Right renal cortex interstitium (tissue), 3 donors: ENCODE measurements around the gene MTARC2. TPM values are rescaled to one million over a fixed set of nuclear protein-coding genes. Genes with fewer than 3 reads are reported as not detected.
"Not testable (repeated sequence)": the region's sequence is repeated elsewhere in the genome, so short reads cannot be mapped to it uniquely, and the experiment has no call there.

ENCODE experiments used
- DNase-seq, 3 donors: peaks; one replicate each; pipeline ENCODE4 v3.0.0-alpha.2; 2013; ENCODE audit warnings: low read depth in 3 of 3, low spot score in 2 of 3
- polyA plus RNA-seq, 3 donors: library from polyadenylated mRNA; unstranded; fragments of 120-200 nt; gene quantifications; one replicate each; pipeline ENCODE4 v1.2.1, GENCODE V29; 2013; ENCODE audit not compliant: insufficient read length in 3 of 3

MTARC2 gene
- polyA plus RNA-seq, 3 donors, result 47.1 to 55.1 (median 49.0) TPM

GRCh38 chr1:220730486-220730885, 17.6 kb upstream of the MTARC2 start:
- DNase-seq, result no peak

GRCh38 chr1:220732137-220732536, 16.0 kb upstream of the MTARC2 start:
- DNase-seq, result no peak

- DNase-seq, result no peak
Observed at GRCh38 chr1:220732621-220733020, 15.5 kb upstream of the MTARC2 start.

GRCh38 chr1:220733086-220733601, 15.0 kb upstream of the MTARC2 start:
- DNase-seq, result peak in 1 of 3 donors; percentile 61

GRCh38 chr1:220734571-220735326, 13.4 kb upstream of the MTARC2 start:
- DNase-seq, result no peak

GRCh38 chr1:220736283-220736682, 11.8 kb upstream of the MTARC2 start:
- DNase-seq, result not testable (repeated sequence)

GRCh38 chr1:220741349-220741748, 6.8 kb upstream of the MTARC2 start:
- no peak for DNase-seq

- DNase-seq, result no peak
Observed at GRCh38 chr1:220741825-220742224, 6.3 kb upstream of the MTARC2 start.

- no peak for DNase-seq
Observed at GRCh38 chr1:220742520-220742919, 5.6 kb upstream of the MTARC2 start.

- DNase-seq, result no peak
Observed at GRCh38 chr1:220746851-220747250, 1.3 kb upstream of the MTARC2 start.

- no peak for DNase-seq
Observed at GRCh38 chr1:220747437-220748088, 559 bp upstream of the MTARC2 start.

GRCh38 chr1:220748936-220749335, 814 bp downstream of the MTARC2 start:
- no peak for DNase-seq

- no peak for DNase-seq
Observed at GRCh38 chr1:220750131-220750515, 2.0 kb downstream of the MTARC2 start.

GRCh38 chr1:220751111-220751510, 3.0 kb downstream of the MTARC2 start:
- DNase-seq, result no peak

GRCh38 chr1:220754212-220754917, 6.2 kb downstream of the MTARC2 start:
- DNase-seq, result peak in 1 of 3 donors; percentile 40

- DNase-seq, result no peak
Observed at GRCh38 chr1:220754918-220755295, 6.8 kb downstream of the MTARC2 start.

- no peak for DNase-seq
Observed at GRCh38 chr1:220755309-220755708, 7.2 kb downstream of the MTARC2 start.

GRCh38 chr1:220757441-220757840, 9.3 kb downstream of the MTARC2 start:
- DNase-seq, result no peak

GRCh38 chr1:220759147-220759546, 11.0 kb downstream of the MTARC2 start:
- no peak for DNase-seq

GRCh38 chr1:220761688-220762427, 13.7 kb downstream of the MTARC2 start:
- no peak for DNase-seq

GRCh38 chr1:220764757-220765156, 16.6 kb downstream of the MTARC2 start:
- DNase-seq, result no peak
